HCT116 (cell line): ENCODE data around the gene PNMT. TPM values are rescaled to one million over a fixed set of nuclear protein-coding genes. Genes with fewer than 3 reads are reported as not detected.

ENCODE experiments used
- ATAC-seq: fragments of 200-7000 bp; cut with Tn5 transposase; 2 replicates; pipeline ENCODE4 v1.9.1; 2020; ENCODE audit warnings: mild to moderate bottlenecking, moderate library complexity
- BruUV-seq: library from RNA; stranded (reverse); fragments of 400-500 nt; replicated peaks from 2 replicates; lab custom pipeline; 2021; lab: Mats Ljungman, UMichigan
- CTCF ChIA-PET: fragments of 300-600 bp; sonication (Branson Sonifier 250); formaldehyde crosslinking; loops from one replicate; lab custom pipeline; 2021; ENCODE audit warnings: antibody characterized with exemption; lab: Charles Lee
- POLR2A ChIA-PET: fragments of 300-600, 350-600 bp; sonication (Branson Sonifier 250); formaldehyde crosslinking; loops from one replicate; lab custom pipeline; 2021; ENCODE audit warnings: antibody characterized with exemption; lab: Charles Lee
- RAD21 ChIA-PET, 2 experiments: fragments of 300-600 bp; sonication (Branson Sonifier 250); formaldehyde crosslinking; loops; one replicate each; lab custom pipeline; 2023; ENCODE audit warnings: low total read pairs in 2 of 2; ENCODE audit not compliant: uncharacterized antibody in 2 of 2, unreplicated experiment in 2 of 2, low non-redundant PET in 1 of 2; lab: Charles Lee
- DNase-seq: peaks from one replicate; pipeline ENCODE4 v3.0.0-alpha.2; 2010; ENCODE audit warnings: low read depth, low spot score
- H2AFZ ChIP-seq: fragments of 200-600 bp; shearing (Covaris generic), sonication (generic); 2 replicates; pipeline ENCODE4 v1.6.1; 2017; ENCODE audit warnings: low read depth, mixed run types, mixed read lengths, antibody characterized with exemption, low read length; ENCODE audit not compliant: poor library complexity, severe bottlenecking
- H3K27ac ChIP-seq: 2 replicates; pipeline ENCODE4 v1.5.1; 2012; ENCODE audit warnings: low read depth, low read length
- H3K27me3 ChIP-seq: fragments of 200-600 bp; sonication (generic); 2 replicates; pipeline ENCODE4 v1.6.1; 2016; ENCODE audit warnings: mixed run types, low read length, mixed read lengths; ENCODE audit not compliant: insufficient read depth
- H3K36me3 ChIP-seq, 2 experiments: fragments of 200-500 bp in 1 of 2; fragments of 200-600 bp in 1 of 2; sonication (Bioruptor generic) in 1 of 2; sonication (generic) in 1 of 2; 2 replicates each; pipeline versions ENCODE4 v1.5.1 to v1.6.1; 2014 to 2016; ENCODE audit warnings: low read length in 2 of 2, inconsistent platforms in 1 of 2, mixed read lengths in 1 of 2, mixed run types in 1 of 2; ENCODE audit not compliant: insufficient read depth in 2 of 2, control insufficient read depth in 1 of 2
- H3K4me1 ChIP-seq, 2 experiments: fragments of 200-600 bp in 1 of 2; sonication (generic) in 1 of 2; 2 replicates each; pipeline versions ENCODE4 v1.5.1 to v1.6.1; 2012 to 2017; ENCODE audit warnings: low read length in 2 of 2, inconsistent platforms in 1 of 2, mild to moderate bottlenecking in 1 of 2, mixed read lengths in 1 of 2, mixed run types in 1 of 2, moderate library complexity in 1 of 2; ENCODE audit not compliant: insufficient read depth in 2 of 2, control insufficient read depth in 1 of 2
- H3K4me2 ChIP-seq: fragments of 200-600 bp; sonication (generic); 2 replicates; pipeline ENCODE4 v1.6.1; 2017; ENCODE audit warnings: mixed run types, low read length, mixed read lengths
- H3K4me3 ChIP-seq, 2 experiments: fragments of 200-600 bp in 1 of 2; sonication (generic) in 1 of 2; replicated peaks in 1 of 2; 2 replicates each; pipeline ENCODE4 v1.5.1; 2011 to 2016; ENCODE audit warnings: low read length in 2 of 2, control low read depth in 1 of 2, low read depth in 1 of 2, mild to moderate bottlenecking in 1 of 2, mixed read lengths in 1 of 2, mixed run types in 1 of 2
- H3K79me2 ChIP-seq: fragments of 200-600 bp; sonication (generic); 2 replicates; pipeline ENCODE4 v1.6.1; 2017; ENCODE audit warnings: mild to moderate bottlenecking, mixed run types, low read length, moderate library complexity, mixed read lengths; ENCODE audit not compliant: insufficient read depth
- H3K9ac ChIP-seq: fragments of 200-600 bp; sonication (generic); 2 replicates; pipeline ENCODE4 v1.6.1; 2016; ENCODE audit warnings: low read length, mixed read lengths
- H3K9me2 ChIP-seq: fragments of 200-600 bp; sonication (generic), shearing (Covaris generic); 2 replicates; pipeline ENCODE4 v1.6.1; 2017; ENCODE audit warnings: mixed run types, mild to moderate bottlenecking, moderate library complexity; ENCODE audit not compliant: insufficient read depth
- H3K9me3 ChIP-seq, 2 experiments: fragments of 200-500 bp in 1 of 2; fragments of 200-600 bp in 1 of 2; sonication (Bioruptor generic) in 1 of 2; sonication (generic) in 1 of 2; 2 replicates each; pipeline ENCODE4 v1.6.1; 2014 to 2017; ENCODE audit warnings: low read length in 2 of 2, mixed read lengths in 2 of 2, inconsistent platforms in 1 of 2, low read depth in 1 of 2, mild to moderate bottlenecking in 1 of 2, mixed run types in 1 of 2, moderate library complexity in 1 of 2; ENCODE audit not compliant: control insufficient read depth in 1 of 2, insufficient read depth in 1 of 2
- H4K20me1 ChIP-seq: fragments of 200-600 bp; sonication (generic), shearing (Covaris generic); 2 replicates; pipeline ENCODE4 v1.6.1; 2017; ENCODE audit warnings: mixed run types, mild to moderate bottlenecking, moderate library complexity; ENCODE audit not compliant: insufficient read depth
- ELF1 ChIP-seq: IDR thresholded peaks from 2 replicates; pipeline ENCODE4 v1.6.1; 2012; ENCODE audit warnings: low read depth, borderline replicate concordance
- EZH2 ChIP-seq: fragments of 200-600 bp; sonication (generic); IDR thresholded peaks from 2 replicates; pipeline ENCODE4 v1.6.1; 2017; ENCODE audit warnings: antibody characterized with exemption, mixed run types
- FOSL1 ChIP-seq: IDR thresholded peaks from 2 replicates; pipeline ENCODE4 v1.6.1; 2012; ENCODE audit warnings: low read depth
- JUND ChIP-seq: IDR thresholded peaks from 2 replicates; pipeline ENCODE4 v1.6.1; 2012
- RAD21 ChIP-seq: IDR thresholded peaks from 2 replicates; pipeline ENCODE4 v1.6.1; 2012; ENCODE audit warnings: low read depth, mild to moderate bottlenecking
- REST ChIP-seq: IDR thresholded peaks from 2 replicates; pipeline ENCODE4 v1.6.1; 2012; ENCODE audit warnings: low read depth
- SRF ChIP-seq: IDR thresholded peaks from 2 replicates; pipeline ENCODE4 v1.6.1; 2012; ENCODE audit warnings: low read depth
- ZFX ChIP-seq: fragments of 450-650 bp; IDR thresholded peaks from 2 replicates; pipeline ENCODE4 v1.6.1; 2017
- ZNF274 ChIP-seq: fragments of 200-500 bp; sonication (Bioruptor generic); IDR thresholded peaks from 2 replicates; pipeline ENCODE4 v1.6.1; 2014; ENCODE audit warnings: mild to moderate bottlenecking, low read depth, low read length, inconsistent platforms
- intact Hi-C: fragments of 100-400 bp; cut with micrococcal nuclease; formaldehyde crosslinking; loops from 2 replicates; pipeline ENCODE4 v1.10.0; 2022
- total RNA-seq: library from RNA; stranded (reverse); gene quantifications from one replicate; pipeline ENCODE4 v1.2.1, GENCODE V29; 2021; ENCODE audit not compliant: unreplicated experiment

PNMT gene
- total RNA-seq, 1 experiment from 2014 or later, result not detected

- H3K9me2 ChIP-seq, result no peaks in the 10 kb centered on the region
- RAD21 ChIA-PET, result no interaction called here
- DNase-seq (no peak), ATAC-seq (no peak)
- H3K4me1 ChIP-seq, result peaks cover 43 to 65% of the 10 kb centered on the region in 2 experiments
- BruUV-seq, result no TSS peak
- H3K79me2 ChIP-seq, result peaks cover 58% of the 10 kb centered on the region
- no peaks in the 10 kb centered on the region for H3K9me3 ChIP-seq
- POLR2A ChIA-PET, result no interaction called here
- intact Hi-C loops, result no loop called here
- H3K4me3 ChIP-seq, result no peak overlapping the region
- no peaks in the 10 kb centered on the region for H3K36me3 ChIP-seq
- no peaks in the 10 kb centered on the region for H4K20me1 ChIP-seq
- no peak overlapping the region for H3K27ac ChIP-seq
- TF ChIP-seq EZH2, result no peak
- no peak for TF ChIP-seq JUND
- no peak for TF ChIP-seq ZNF274
- no peak for TF ChIP-seq ZFX
- TF ChIP-seq RAD21, result no peak
- no peak for TF ChIP-seq REST
- no peak for TF ChIP-seq SRF
- no peak for TF ChIP-seq ELF1
- TF ChIP-seq FOSL1, result no peak
- H3K27me3 ChIP-seq, result no peaks in the 10 kb centered on the region
- no peak overlapping the region; the same call in 1 of the 2 replicates for H3K4me2 ChIP-seq
- CTCF ChIA-PET, result interaction anchor here (1.2 kb wide), 1 partner anchor 15 kb away, joined by 5 read pairs; no protein-coding TSS in a partner anchor
- no peak overlapping the region for H2AFZ ChIP-seq
- H3K9ac ChIP-seq, result no peak overlapping the region
Observed at GRCh38 chr17:39639043-39639442, 29.2 kb upstream of the PNMT start.
